RWPE1 (cell line): ENCODE measurements around the gene FLOT2.

ENCODE experiments used
- CTCF ChIA-PET: fragments of 350-600 bp; sonication (Branson Sonifier 250); formaldehyde crosslinking; extraction: SDS; loops from one replicate; lab custom pipeline; 2021; lab: Yijun Ruan, JAX
- POLR2A ChIA-PET: fragments of 400-600 bp; formaldehyde crosslinking; extraction: SDS; loops from one replicate; lab custom pipeline; 2020; ENCODE audit warnings: antibody characterized with exemption; ENCODE audit not compliant: low non-redundant PET; lab: Yijun Ruan, JAX
- DNase-seq: peaks from one replicate; pipeline ENCODE4 v3.0.0; 2012; ENCODE audit warnings: low spot score
- H3K27ac ChIP-seq: fragments of 450-650 bp; 2 replicates; pipeline ENCODE4 v1.5.1; 2017
- CTCF ChIP-seq: fragments of 450-650 bp; conservative IDR thresholded peaks from 2 replicates; pipeline ENCODE4 v1.5.1; 2017; ENCODE audit warnings: low read depth, mild to moderate bottlenecking

FLOT2 gene

GRCh38 chr17:28885363-28885762 is 12.2 kb downstream of the FLOT2 start:
- ChIA-PET CTCF (no interaction called here), POLR2A (no interaction called here)
- no peak for TF ChIP-seq CTCF
- H3K27ac ChIP-seq, result peak overlapping the region; percentile 54
- DNase-seq, result no peak

GRCh38 chr17:28883967-28884702 is 13.4 kb downstream of the FLOT2 start:
- peak overlapping the region; percentile 54 for H3K27ac ChIP-seq
- TF ChIP-seq CTCF, result no peak
- DNase-seq, result no peak
- POLR2A ChIA-PET, result no interaction called here
- CTCF ChIA-PET, result no interaction called here

GRCh38 chr17:28882154-28882895 is 15.2 kb downstream of the FLOT2 start:
- no peak for TF ChIP-seq CTCF
- DNase-seq, result no peak
- ChIA-PET POLR2A (no interaction called here), CTCF (interaction anchor here (0.6 to 1.0 kb wide), 2 partner anchors 14 to 207 kb away, joined by 3 read pairs; no protein-coding TSS in a partner anchor)
- peak overlapping the region; percentile 54 for H3K27ac ChIP-seq

GRCh38 chr17:28881533-28882056 is 15.9 kb downstream of the FLOT2 start:
- peak overlapping the region; percentile 54 for H3K27ac ChIP-seq
- CTCF ChIA-PET, result interaction anchor here (0.6 to 1.0 kb wide), 2 partner anchors 15 to 207 kb away, joined by 3 read pairs; no protein-coding TSS in a partner anchor
- no peak for TF ChIP-seq CTCF
- POLR2A ChIA-PET, result no interaction called here
- DNase-seq, result no peak

GRCh38 chr17:28880572-28880945 is 17.0 kb downstream of the FLOT2 start:
- TF ChIP-seq CTCF, result no peak
- POLR2A ChIA-PET, result no interaction called here
- no peak for DNase-seq
- CTCF ChIA-PET, result no interaction called here
- peak overlapping the region; percentile 54 for H3K27ac ChIP-seq

GRCh38 chr17:28879886-28880571 is 17.5 kb downstream of the FLOT2 start:
- no peak for DNase-seq
- POLR2A ChIA-PET, result interaction anchor here (0.5 kb wide), 1 partner anchor 128 kb away, joined by 6 read pairs; no protein-coding TSS in a partner anchor
- no peak for TF ChIP-seq CTCF
- peak overlapping the region; percentile 54 for H3K27ac ChIP-seq
- CTCF ChIA-PET, result interaction anchor here (0.6 to 1.6 kb wide), 3 partner anchors 15 to 153 kb away, joined by 4 to 10 read pairs (median 6); no protein-coding TSS in a partner anchor
